Mesenchymal stem cell (in vitro differentiated cells and primary cell): ENCODE data around the gene JSRP1.

ENCODE experiments used
- DNase-seq: peaks from one replicate; pipeline ENCODE4 v3.0.0-alpha.2; 2013
- H2AFZ ChIP-seq: one replicate; pipeline ENCODE4 v1.6.1; 2013; ENCODE audit warnings: low read depth, mild to moderate bottlenecking, control low read depth, inconsistent platforms, low read length, moderate library complexity
- H2AK5ac ChIP-seq: 2 replicates; pipeline ENCODE4 v1.6.1; 2013; ENCODE audit warnings: low read length, moderate library complexity, mild to moderate bottlenecking, inconsistent platforms; ENCODE audit not compliant: severe bottlenecking
- H2BK120ac ChIP-seq: one replicate; pipeline ENCODE4 v1.6.1; 2013; ENCODE audit warnings: low read depth, mild to moderate bottlenecking, inconsistent platforms, low read length, moderate library complexity
- H2BK12ac ChIP-seq, 2 experiments: one replicate each; pipeline ENCODE4 v1.6.1; 2013; ENCODE audit warnings: inconsistent platforms in 2 of 2, low read length in 2 of 2, mild to moderate bottlenecking in 2 of 2, moderate library complexity in 2 of 2, control low read depth in 1 of 2
- H2BK15ac ChIP-seq: one replicate; pipeline ENCODE4 v1.6.1; 2013; ENCODE audit warnings: mild to moderate bottlenecking, low read depth, inconsistent platforms; ENCODE audit not compliant: poor library complexity, severe bottlenecking
- H2BK5ac ChIP-seq: 2 replicates; pipeline ENCODE4 v1.6.1; 2013; ENCODE audit warnings: low read depth, mild to moderate bottlenecking, low read length, control low read depth, inconsistent platforms; ENCODE audit not compliant: poor library complexity, severe bottlenecking
- H3K14ac ChIP-seq, 2 experiments: one replicate each; pipeline ENCODE4 v1.6.1; 2013; ENCODE audit warnings: inconsistent platforms in 2 of 2, low read length in 2 of 2, control low read depth in 1 of 2, mild to moderate bottlenecking in 1 of 2, moderate library complexity in 1 of 2
- H3K18ac ChIP-seq, 2 experiments: one replicate each; pipeline ENCODE4 v1.6.1; 2013; ENCODE audit warnings: inconsistent platforms in 2 of 2, low read length in 2 of 2, control low read depth in 1 of 2, low read depth in 1 of 2, mild to moderate bottlenecking in 1 of 2
- H3K23ac ChIP-seq, 2 experiments: one replicate each; pipeline ENCODE4 v1.6.1; 2013; ENCODE audit warnings: inconsistent platforms in 2 of 2, low read length in 2 of 2, mild to moderate bottlenecking in 2 of 2, moderate library complexity in 2 of 2, control low read depth in 1 of 2
- H3K27ac ChIP-seq: 2 replicates; pipeline ENCODE4 v1.5.1; 2013; ENCODE audit warnings: mild to moderate bottlenecking, moderate library complexity, low read length, control low read depth, inconsistent platforms; ENCODE audit not compliant: poor library complexity, severe bottlenecking
- H3K27me3 ChIP-seq, 2 experiments: 2 replicates each; pipeline versions ENCODE4 v1.6.1 to v1.7.0; 2013; ENCODE audit warnings: low read length in 2 of 2, mild to moderate bottlenecking in 2 of 2, moderate library complexity in 2 of 2, control low read depth in 1 of 2, inconsistent platforms in 1 of 2; ENCODE audit not compliant: control insufficient read depth in 1 of 2, insufficient read depth in 1 of 2
- H3K36me3 ChIP-seq, 2 experiments: 2 replicates each; pipeline versions ENCODE4 v1.6.1 to v1.7.0; 2013; ENCODE audit warnings: low read length in 2 of 2, control low read depth in 1 of 2, inconsistent platforms in 1 of 2, low read depth in 1 of 2, mild to moderate bottlenecking in 1 of 2; ENCODE audit not compliant: insufficient read depth in 2 of 2, control insufficient read depth in 1 of 2
- H3K4ac ChIP-seq, 2 experiments: one replicate each; pipeline ENCODE4 v1.6.1; 2013; ENCODE audit warnings: inconsistent platforms in 2 of 2, low read length in 2 of 2, mild to moderate bottlenecking in 2 of 2, moderate library complexity in 2 of 2, control low read depth in 1 of 2, low read depth in 1 of 2
- H3K4me1 ChIP-seq: 2 replicates; pipeline ENCODE4 v1.6.1; 2013; ENCODE audit warnings: low read depth, low read length, control low read depth; ENCODE audit not compliant: control insufficient read depth, insufficient read depth
- H3K4me2 ChIP-seq: 2 replicates; pipeline ENCODE4 v1.6.1; 2013; ENCODE audit warnings: low read length, mild to moderate bottlenecking, inconsistent platforms; ENCODE audit not compliant: poor library complexity, severe bottlenecking
- H3K4me3 ChIP-seq, 2 experiments: 2 replicates each; pipeline versions ENCODE4 v1.5.1 to v1.7.0; 2013; ENCODE audit warnings: low read length in 2 of 2, mild to moderate bottlenecking in 2 of 2, control low read depth in 1 of 2, low read depth in 1 of 2; ENCODE audit not compliant: insufficient read depth in 1 of 2
- H3K79me1 ChIP-seq: replicated peaks from 2 replicates; pipeline ENCODE4 v1.6.1; 2013; ENCODE audit warnings: mild to moderate bottlenecking, control low read depth, low read length, inconsistent platforms; ENCODE audit not compliant: poor library complexity, severe bottlenecking
- H3K9ac ChIP-seq: 2 replicates; pipeline ENCODE4 v1.7.0; 2013; ENCODE audit warnings: mild to moderate bottlenecking, low read length, moderate library complexity
- H3K9me3 ChIP-seq: 2 replicates; pipeline ENCODE4 v1.7.0; 2013; ENCODE audit warnings: mild to moderate bottlenecking, low read length; ENCODE audit not compliant: control insufficient read depth
- H4K8ac ChIP-seq: one replicate; pipeline ENCODE4 v1.6.1; 2013; ENCODE audit warnings: inconsistent platforms, mild to moderate bottlenecking, low read length, moderate library complexity
- H4K91ac ChIP-seq: one replicate; pipeline ENCODE4 v1.6.1; 2013; ENCODE audit warnings: mild to moderate bottlenecking, low read length, inconsistent platforms
- WGBS: methylation state at CpG from one replicate; pipeline ENCODE4 v1.1.7; 2013; ENCODE audit warnings: mixed read lengths; 5-methylcytosine and 5-hydroxymethylcytosine counted together

JSRP1 gene

GRCh38 chr19:2210206-2210605, 46.0 kb downstream of the JSRP1 start:
- Histone ChIP-seq H3K14ac (no peak overlapping the region), H2AFZ (no peak overlapping the region), H2BK12ac (no peak overlapping the region), H3K9me3 (no peaks in the 10 kb centered on the region), H3K9ac (no peak overlapping the region), H3K4me1 (peaks cover 45% of the 10 kb centered on the region), H3K18ac (no peak overlapping the region), H4K8ac (no peak overlapping the region), H3K23ac (no peak overlapping the region), H2BK5ac (no peak overlapping the region), H2BK15ac (no peak overlapping the region), H2AK5ac (no peak overlapping the region), H3K4me3 (no peak overlapping the region), H4K91ac (no peak overlapping the region), H3K27ac (no peak overlapping the region), H2BK120ac (no peak overlapping the region), H3K27me3 (no peaks in the 10 kb centered on the region), H3K79me1 (peaks cover 58% of the 10 kb centered on the region), H3K4ac (no peak overlapping the region), H3K36me3 (peaks cover 76 to 80% of the 10 kb centered on the region in 2 experiments), H3K4me2 (no peak overlapping the region)
- WGBS, result 96% methylated on average over 21 of the region's 21 CpGs
- DNase-seq, result no peak

- Histone ChIP-seq H3K27me3 (no peaks in the 10 kb centered on the region), H3K4me1 (peaks cover 48% of the 10 kb centered on the region), H3K4me3 (peak overlapping the region in 1 of 2 experiments; percentile 65), H3K23ac (no peak overlapping the region), H2BK15ac (no peak overlapping the region), H3K18ac (no peak overlapping the region), H2BK12ac (peak overlapping the region in 1 of 2 experiments; percentile 25), H3K9ac (peak overlapping the region; percentile 84), H2AK5ac (no peak overlapping the region), H3K36me3 (peaks cover 75 to 76% of the 10 kb centered on the region in 2 experiments), H2AFZ (no peak overlapping the region), H3K14ac (no peak overlapping the region), H3K9me3 (no peaks in the 10 kb centered on the region), H3K4ac (no peak overlapping the region), H4K91ac (peak overlapping the region; percentile 37), H3K79me1 (peaks cover 56% of the 10 kb centered on the region), H3K4me2 (no peak overlapping the region), H4K8ac (no peak overlapping the region), H2BK120ac (no peak overlapping the region), H2BK5ac (no peak overlapping the region), H3K27ac (no peak overlapping the region)
- 94% methylated on average over 17 of the region's 17 CpGs for WGBS
- no peak for DNase-seq
These were observed 46.8 kb downstream of the JSRP1 start for GRCh38 chr19:2209408-2209807.

- Histone ChIP-seq H3K4ac (no peak overlapping the region), H3K27me3 (no peaks in the 10 kb centered on the region), H3K4me3 (peak overlapping the region in 1 of 2 experiments; percentile 65), H3K4me2 (no peak overlapping the region), H3K27ac (no peak overlapping the region), H3K9ac (peak overlapping the region; percentile 84), H2BK120ac (no peak overlapping the region), H3K14ac (no peak overlapping the region), H4K8ac (no peak overlapping the region), H2BK12ac (peak overlapping the region in 1 of 2 experiments; percentile 25), H2BK15ac (peak overlapping the region; percentile 65), H2AK5ac (no peak overlapping the region), H3K79me1 (peaks cover 55% of the 10 kb centered on the region), H3K36me3 (peaks cover 75 to 76% of the 10 kb centered on the region in 2 experiments), H3K9me3 (no peaks in the 10 kb centered on the region), H4K91ac (peak overlapping the region; percentile 10), H2AFZ (no peak overlapping the region), H3K23ac (no peak overlapping the region), H2BK5ac (no peak overlapping the region), H3K4me1 (peaks cover 50% of the 10 kb centered on the region), H3K18ac (no peak overlapping the region)
- 52% methylated on average over 9 of the region's 10 CpGs for WGBS
- DNase-seq, result no peak
These were observed 47.2 kb downstream of the JSRP1 start for GRCh38 chr19:2208975-2209374.

GRCh38 chr19:2207991-2208860, 48.0 kb downstream of the JSRP1 start:
- 55% methylated on average over 36 of the region's 36 CpGs for WGBS
- Histone ChIP-seq H3K4me1 (peaks cover 47% of the 10 kb centered on the region), H4K8ac (peak overlapping the region; percentile 84), H3K4ac (peak overlapping the region; percentile 75 to 80), H3K9ac (peak overlapping the region; percentile 84), H2BK120ac (peak overlapping the region; percentile 11), H2BK12ac (peak overlapping the region in 1 of 2 experiments; percentile 38), H3K9me3 (no peaks in the 10 kb centered on the region), H2AFZ (no peak overlapping the region), H3K14ac (peak overlapping the region in 1 of 2 experiments; percentile 20), H2BK5ac (no peak overlapping the region), H3K27ac (peak overlapping the region; percentile 9), H4K91ac (peak overlapping the region; percentile 73), H2BK15ac (peak overlapping the region; percentile 75), H3K27me3 (no peaks in the 10 kb centered on the region), H3K4me2 (peak overlapping the region; percentile 8), H3K23ac (no peak overlapping the region), H2AK5ac (peak overlapping the region; percentile 62), H3K4me3 (peak overlapping the region in 1 of 2 experiments; percentile 65), H3K18ac (peak overlapping the region; percentile 11 to 21), H3K36me3 (peaks cover 75 to 76% of the 10 kb centered on the region in 2 experiments), H3K79me1 (peaks cover 61% of the 10 kb centered on the region)
- DNase-seq, result peak; percentile 91
